HUES48 (cell line): ENCODE results near the gene AIMP1.

Experiments
- H3K27ac ChIP-seq: one replicate; pipeline ENCODE4 v1.7.0; 2013; ENCODE audit warnings: low read depth, low read length, inconsistent platforms
- H3K27me3 ChIP-seq: 2 replicates; pipeline ENCODE4 v1.6.1; 2013; ENCODE audit warnings: mild to moderate bottlenecking, low read length; ENCODE audit not compliant: control insufficient read depth, insufficient read depth
- H3K36me3 ChIP-seq: 2 replicates; pipeline ENCODE4 v1.6.1; 2013; ENCODE audit warnings: low read length; ENCODE audit not compliant: control insufficient read depth, insufficient read depth
- H3K4me1 ChIP-seq: 2 replicates; pipeline ENCODE4 v1.6.1; 2013; ENCODE audit warnings: mild to moderate bottlenecking, low read length; ENCODE audit not compliant: control insufficient read depth, insufficient read depth
- H3K4me3 ChIP-seq: 2 replicates; pipeline ENCODE4 v1.5.1; 2013; ENCODE audit warnings: mild to moderate bottlenecking, low read depth, low read length
- H3K9ac ChIP-seq: 2 replicates; pipeline ENCODE4 v1.6.1; 2013; ENCODE audit warnings: mild to moderate bottlenecking, low read depth, low read length, moderate library complexity
- H3K9me3 ChIP-seq: 2 replicates; pipeline ENCODE4 v1.6.1; 2013; ENCODE audit warnings: low read length; ENCODE audit not compliant: control insufficient read depth, insufficient read depth

Gene AIMP1

DNA sequence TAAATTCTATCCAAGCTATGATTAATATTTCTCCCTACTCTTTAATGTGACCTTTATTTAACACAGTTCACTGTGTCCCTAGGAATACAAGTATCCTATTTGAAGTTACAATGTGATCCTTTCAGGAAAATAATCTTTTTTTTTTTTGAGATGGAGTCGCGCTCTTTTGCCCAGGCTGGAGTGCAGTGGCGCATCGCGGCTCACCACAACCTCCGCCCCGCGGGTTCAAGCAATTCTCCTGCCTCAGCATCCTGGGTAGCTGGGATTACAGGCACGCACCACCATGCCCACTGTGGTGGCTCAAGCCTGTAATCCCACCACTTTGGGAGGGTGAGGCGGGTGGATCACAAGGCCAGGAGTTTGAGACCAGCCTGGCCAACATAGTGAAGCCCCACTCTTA lies 22.3 kb upstream of the AIMP1 start:
- H3K4me1 ChIP-seq = peaks cover 23% of the 10 kb centered on the region
- H3K9me3 ChIP-seq = no peaks in the 10 kb centered on the region
- no peak overlapping the region for H3K27ac ChIP-seq
- no peaks in the 10 kb centered on the region for H3K27me3 ChIP-seq
- no peak overlapping the region for H3K9ac ChIP-seq
- H3K4me3 ChIP-seq = no peak overlapping the region
- peaks cover 13% of the 10 kb centered on the region for H3K36me3 ChIP-seq

DNA sequence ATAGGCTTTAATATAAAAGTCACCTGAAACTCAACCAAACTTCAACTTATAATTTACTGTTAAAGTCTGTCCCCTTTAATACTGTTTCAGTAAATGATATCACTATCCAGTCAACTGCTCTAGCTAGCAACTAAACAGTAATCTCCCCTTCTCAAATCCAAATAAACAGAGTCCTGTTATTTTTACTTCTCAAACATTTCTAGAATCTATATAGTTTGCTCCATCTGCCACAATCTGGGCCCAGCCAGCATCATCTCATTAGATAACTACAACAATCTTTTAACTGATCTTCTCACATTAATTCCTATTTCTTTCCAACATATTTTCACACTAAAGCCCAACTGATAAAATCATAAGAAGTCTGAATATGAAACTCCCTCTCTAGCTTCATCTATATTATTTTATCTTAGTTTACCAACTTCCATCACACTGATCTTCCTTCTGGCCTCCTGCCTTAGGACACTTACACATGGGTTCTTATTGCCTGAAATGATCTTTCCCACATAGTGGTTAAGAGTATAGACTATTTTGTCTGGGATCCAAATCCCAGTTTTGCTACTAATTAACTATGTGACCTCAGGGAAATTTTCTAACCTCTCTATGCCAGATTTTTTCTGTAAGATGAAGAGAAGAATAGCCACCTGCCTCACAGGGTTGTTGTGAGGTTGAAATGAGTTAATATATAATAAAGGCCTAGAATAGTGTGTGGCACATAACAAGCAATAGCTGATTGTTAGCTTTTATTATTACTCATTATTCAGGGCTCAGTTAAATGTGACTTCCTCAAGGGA lies 18.9 kb upstream of the AIMP1 start:
- Histone ChIP-seq H3K27ac (no peak overlapping the region), H3K36me3 (peaks cover 19% of the 10 kb centered on the region), H3K27me3 (no peaks in the 10 kb centered on the region), H3K9me3 (no peaks in the 10 kb centered on the region), H3K9ac (0 out of 2 replicates have a peak overlapping the region, but pooled peaks have one; percentile 18), H3K4me1 (peaks cover 36% of the 10 kb centered on the region), H3K4me3 (no peak overlapping the region)

DNA sequence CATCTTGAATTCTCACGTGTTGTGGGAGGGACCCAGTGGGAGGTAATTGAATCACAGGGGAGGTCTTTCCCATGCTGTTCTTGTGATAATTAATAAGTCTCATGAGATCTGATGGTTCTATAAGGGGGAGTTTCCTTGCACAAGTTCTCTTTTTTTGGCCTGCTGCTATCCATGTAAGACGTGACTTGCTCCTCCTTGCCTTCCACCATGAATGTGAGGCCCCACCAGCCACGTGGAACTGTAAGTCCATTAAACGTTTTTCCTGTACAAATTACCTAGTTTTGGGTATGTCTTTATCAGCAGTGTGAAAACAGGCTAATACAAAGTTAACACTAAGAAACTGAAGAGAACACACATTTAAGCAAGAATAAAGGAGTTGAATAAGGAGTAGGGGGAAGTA lies 16.4 kb upstream of the AIMP1 start:
- no peaks in the 10 kb centered on the region for H3K27me3 ChIP-seq
- no peak overlapping the region for H3K9ac ChIP-seq
- H3K4me3 ChIP-seq = no peak overlapping the region
- no peak overlapping the region for H3K27ac ChIP-seq
- peaks cover 8% of the 10 kb centered on the region; the same call in 1 of the 2 replicates for H3K36me3 ChIP-seq
- no peaks in the 10 kb centered on the region for H3K9me3 ChIP-seq
- peaks cover 61% of the 10 kb centered on the region for H3K4me1 ChIP-seq

GRCh38 chr4:106301393-106302061 lies 14.8 kb upstream of the AIMP1 start:
- Histone ChIP-seq H3K9ac (no peak overlapping the region), H3K4me1 (peaks cover 54% of the 10 kb centered on the region), H3K4me3 (no peak overlapping the region; the same call in 1 of the 2 replicates), H3K27me3 (no peaks in the 10 kb centered on the region), H3K36me3 (peaks cover 9% of the 10 kb centered on the region), H3K9me3 (no peaks in the 10 kb centered on the region), H3K27ac (peak overlapping the region; percentile 62)

GRCh38 chr4:106302062-106302438 lies 14.3 kb upstream of the AIMP1 start:
- Histone ChIP-seq H3K27ac (peak overlapping the region; percentile 62), H3K9ac (no peak overlapping the region), H3K36me3 (peaks cover 14% of the 10 kb centered on the region), H3K9me3 (no peaks in the 10 kb centered on the region), H3K4me1 (peaks cover 49% of the 10 kb centered on the region), H3K4me3 (no peak overlapping the region), H3K27me3 (no peaks in the 10 kb centered on the region)

GRCh38 chr4:106303548-106304281 lies 12.6 kb upstream of the AIMP1 start:
- Histone ChIP-seq H3K4me3 (no peak overlapping the region), H3K4me1 (peaks cover 39% of the 10 kb centered on the region), H3K27ac (no peak overlapping the region), H3K36me3 (peaks cover 19% of the 10 kb centered on the region), H3K9ac (no peak overlapping the region), H3K27me3 (no peaks in the 10 kb centered on the region), H3K9me3 (no peaks in the 10 kb centered on the region)

- no peak overlapping the region for H3K4me3 ChIP-seq
- no peaks in the 10 kb centered on the region for H3K9me3 ChIP-seq
- no peak overlapping the region for H3K9ac ChIP-seq
- peaks cover 18% of the 10 kb centered on the region for H3K36me3 ChIP-seq
- H3K4me1 ChIP-seq = peaks cover 39% of the 10 kb centered on the region
- no peak overlapping the region for H3K27ac ChIP-seq
- no peaks in the 10 kb centered on the region for H3K27me3 ChIP-seq
These were observed 11.7 kb upstream of the AIMP1 start for GRCh38 chr4:106304632-106305031.

DNA sequence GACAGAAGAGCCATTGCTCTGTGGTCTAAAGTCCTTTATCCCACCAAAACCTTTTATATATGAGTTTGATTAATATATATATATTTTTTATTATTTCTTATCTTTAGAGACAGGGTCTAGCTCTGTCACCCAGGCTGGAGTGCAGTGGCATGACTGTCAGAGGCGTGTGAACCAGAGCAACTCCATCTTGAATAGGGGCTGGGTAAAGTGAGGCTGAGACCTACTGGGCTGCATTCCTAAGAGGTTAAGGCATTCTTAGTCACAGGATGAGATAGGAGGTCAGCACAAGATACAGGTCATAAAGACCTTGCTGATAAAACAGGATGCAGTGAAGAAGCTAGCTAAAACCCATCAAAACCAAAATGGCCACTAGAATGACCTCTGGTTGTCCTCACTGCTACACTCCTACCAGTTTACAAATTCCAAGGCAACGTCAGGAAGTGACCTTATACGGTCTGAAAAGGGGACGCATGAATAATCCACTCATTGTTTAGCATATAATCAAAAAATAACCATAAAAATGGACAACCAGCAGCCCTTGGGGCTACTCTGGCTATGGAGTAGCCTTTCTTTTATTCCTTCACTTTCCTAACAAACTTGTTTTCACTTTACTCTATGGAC lies 10.8 kb upstream of the AIMP1 start:
- H3K4me3 ChIP-seq = no peak overlapping the region
- H3K9ac ChIP-seq = no peak overlapping the region
- H3K9me3 ChIP-seq = no peaks in the 10 kb centered on the region
- H3K27ac ChIP-seq = no peak overlapping the region
- H3K4me1 ChIP-seq = peaks cover 39% of the 10 kb centered on the region
- H3K36me3 ChIP-seq = peaks cover 12% of the 10 kb centered on the region
- H3K27me3 ChIP-seq = no peaks in the 10 kb centered on the region

GRCh38 chr4:106306561-106306960 lies 9.8 kb upstream of the AIMP1 start:
- H3K36me3 ChIP-seq = peaks cover 12% of the 10 kb centered on the region
- H3K4me1 ChIP-seq = peaks cover 34% of the 10 kb centered on the region
- H3K27me3 ChIP-seq = no peaks in the 10 kb centered on the region
- H3K4me3 ChIP-seq = no peak overlapping the region
- H3K9me3 ChIP-seq = no peaks in the 10 kb centered on the region
- H3K9ac ChIP-seq = no peak overlapping the region
- H3K27ac ChIP-seq = no peak overlapping the region

GRCh38 chr4:106312377-106312776 lies 4.0 kb upstream of the AIMP1 start:
- no peak overlapping the region for H3K9ac ChIP-seq
- no peak overlapping the region for H3K4me3 ChIP-seq
- no peak overlapping the region for H3K27ac ChIP-seq

More at GRCh38 chr4:106312377-106312776, 4.0 kb upstream of the AIMP1 start:
- Histone ChIP-seq H3K36me3 (peaks cover 3% of the 10 kb centered on the region), H3K4me1 (peaks cover 7% of the 10 kb centered on the region), H3K9me3 (no peaks in the 10 kb centered on the region), H3K27me3 (no peaks in the 10 kb centered on the region)
